MM.1S (cell line): ENCODE measurements around the gene PLEKHO2.

Experiments used
- CTCF ChIP-seq: fragments of 300-600 bp; sonication (generic); IDR thresholded peaks from 2 replicates; pipeline ENCODE4 v1.5.1; 2016; ENCODE audit warnings: antibody characterized with exemption, low read length, mixed read lengths
- EZH2 ChIP-seq: fragments of 300-600 bp; sonication (generic); optimal IDR thresholded peaks from 2 replicates; pipeline ENCODE3; 2017; ENCODE audit warnings: low read depth, mild to moderate bottlenecking, antibody characterized with exemption, low read length, mixed read lengths

DNA sequence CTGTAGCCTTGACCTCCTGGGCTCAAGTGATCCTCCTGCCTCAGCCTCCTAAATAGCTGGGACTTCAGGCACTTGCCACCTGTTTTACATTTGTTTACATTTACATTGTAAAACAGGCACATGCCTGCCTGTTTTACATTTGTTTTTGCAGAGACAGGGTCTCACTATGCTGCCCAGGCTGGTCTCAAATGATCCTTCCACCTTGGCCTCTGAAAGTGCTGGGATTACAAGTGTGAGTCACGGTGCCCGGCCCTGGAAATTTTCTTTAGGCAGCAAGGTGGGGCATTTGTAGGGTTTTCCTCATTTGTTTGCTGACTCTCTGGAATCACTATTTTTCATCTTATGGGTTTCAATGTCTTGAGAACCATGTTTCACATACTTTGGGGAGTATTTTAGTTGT is 41.2 kb upstream of the PLEKHO2 start:
- TF ChIP-seq CTCF (no peak), EZH2 (no peak)
